HUES64 (cell line): Measurements from ENCODE around the gene FBXW11.

Experiments
- H3K27ac ChIP-seq: 2 replicates; pipeline ENCODE4 v1.7.0; 2013; ENCODE audit warnings: low read depth, low read length, inconsistent platforms
- H3K27me3 ChIP-seq: 2 replicates; pipeline ENCODE4 v1.6.1; 2013; ENCODE audit warnings: mild to moderate bottlenecking, low read length; ENCODE audit not compliant: insufficient read depth
- H3K36me3 ChIP-seq: 2 replicates; pipeline ENCODE4 v1.6.1; 2013; ENCODE audit warnings: mild to moderate bottlenecking, low read length; ENCODE audit not compliant: insufficient read depth
- H3K4me1 ChIP-seq: 2 replicates; pipeline ENCODE4 v1.6.1; 2013; ENCODE audit warnings: mild to moderate bottlenecking, low read length, moderate library complexity; ENCODE audit not compliant: insufficient read depth
- H3K4me3 ChIP-seq: 2 replicates; pipeline ENCODE4 v1.5.1; 2013; ENCODE audit warnings: mild to moderate bottlenecking, low read length, moderate library complexity
- H3K9ac ChIP-seq: 2 replicates; pipeline ENCODE4 v1.6.1; 2013; ENCODE audit warnings: mild to moderate bottlenecking, low read depth, low read length
- H3K9me3 ChIP-seq: 2 replicates; pipeline ENCODE4 v1.6.1; 2013; ENCODE audit warnings: low read depth, low read length; ENCODE audit not compliant: insufficient read depth
- WGBS: fragments of 150-250, 120-280 bp; methylation state at CpG from one replicate; pipeline ENCODE4 v1.1.7; 2013; ENCODE audit warnings: missing lambda C conversion rate; 5-methylcytosine and 5-hydroxymethylcytosine counted together

FBXW11 gene

GRCh38 chr5:172015346-172015745 is 8.9 kb upstream of the FBXW11 start:
- 88% methylated on average over 4 of the region's 4 CpGs for WGBS
- Histone ChIP-seq H3K4me1 (0 out of 2 replicates have a peak, but pooled peaks cover under 1% of the 10 kb centered on the region), H3K27me3 (no peaks in the 10 kb centered on the region), H3K4me3 (no peak overlapping the region), H3K9me3 (no peaks in the 10 kb centered on the region), H3K36me3 (no peaks in the 10 kb centered on the region), H3K27ac (no peak overlapping the region), H3K9ac (no peak overlapping the region)

DNA sequence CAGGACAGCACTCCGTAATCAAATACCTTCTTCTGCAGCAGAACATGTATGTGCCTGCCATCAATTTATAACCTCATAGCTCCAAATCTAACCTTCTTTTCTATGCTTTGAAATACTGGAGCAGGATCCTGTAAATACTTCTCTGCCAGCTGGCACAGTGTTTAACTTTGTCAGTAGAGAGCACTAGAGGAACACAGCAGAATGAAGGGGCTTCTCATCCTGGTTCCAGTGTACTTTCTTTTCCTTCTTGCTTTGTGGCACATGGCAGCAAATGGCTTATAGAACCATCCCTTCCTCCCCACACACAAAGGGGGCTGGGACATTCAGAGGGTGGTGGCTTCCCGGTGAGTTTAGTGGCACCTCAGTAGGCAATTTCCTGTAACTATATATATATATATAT is 3.8 kb upstream of the FBXW11 start:
- H3K4me1 ChIP-seq = peaks cover 26% of the 10 kb centered on the region
- no peaks in the 10 kb centered on the region for H3K36me3 ChIP-seq
- H3K27ac ChIP-seq = peak overlapping the region; percentile 52; the same call in 1 of the 2 replicates
- 90% methylated on average over 1 of the region's 2 CpGs for WGBS
- H3K9me3 ChIP-seq = no peaks in the 10 kb centered on the region
- H3K4me3 ChIP-seq = no peak overlapping the region
- no peak overlapping the region for H3K9ac ChIP-seq
- H3K27me3 ChIP-seq = no peaks in the 10 kb centered on the region

GRCh38 chr5:172009536-172010270 is 3.3 kb upstream of the FBXW11 start:
- Histone ChIP-seq H3K27ac (peak overlapping the region; percentile 88; the same call in 1 of the 2 replicates), H3K36me3 (no peaks in the 10 kb centered on the region), H3K4me3 (no peak overlapping the region; the same call in 1 of the 2 replicates), H3K9me3 (no peaks in the 10 kb centered on the region), H3K4me1 (peaks cover 30% of the 10 kb centered on the region), H3K27me3 (no peaks in the 10 kb centered on the region), H3K9ac (no peak overlapping the region)
- WGBS = 60% methylated on average over 5 of the region's 5 CpGs

DNA sequence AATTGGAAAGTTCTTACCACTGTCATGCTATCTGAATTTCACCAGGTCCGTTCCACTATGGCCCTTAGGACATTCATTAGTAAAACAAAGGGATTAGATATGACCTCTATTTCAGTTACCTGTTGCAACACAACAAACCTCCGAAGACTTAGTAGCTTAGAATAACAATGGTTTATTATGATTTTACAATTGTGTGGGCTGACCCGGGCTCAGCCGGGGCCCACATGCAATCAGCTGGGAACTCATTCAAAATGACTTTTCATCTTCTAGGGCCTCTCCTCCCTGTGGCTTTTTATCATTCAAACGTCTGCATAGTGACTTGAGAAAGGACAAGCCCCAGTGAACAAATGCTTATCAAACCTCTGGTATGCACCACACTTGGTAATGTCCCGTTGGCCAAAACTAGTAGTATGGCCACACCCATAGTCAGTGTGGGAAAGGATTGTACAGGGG is 2.3 kb upstream of the FBXW11 start:
- no peaks in the 10 kb centered on the region for H3K36me3 ChIP-seq
- H3K9ac ChIP-seq = no peak overlapping the region
- H3K4me1 ChIP-seq = peaks cover 40% of the 10 kb centered on the region
- 0% methylated on average over 5 of the region's 6 CpGs for WGBS
- peak overlapping the region; percentile 84 for H3K4me3 ChIP-seq
- H3K9me3 ChIP-seq = no peaks in the 10 kb centered on the region
- H3K27ac ChIP-seq = peak overlapping the region; percentile 98; the same call in 1 of the 2 replicates
- no peaks in the 10 kb centered on the region for H3K27me3 ChIP-seq

GRCh38 chr5:172008111-172008455 is 1.6 kb upstream of the FBXW11 start:
- Histone ChIP-seq H3K4me1 (peaks cover 46% of the 10 kb centered on the region), H3K27ac (peak overlapping the region; percentile 98; the same call in 1 of the 2 replicates), H3K9me3 (no peaks in the 10 kb centered on the region), H3K27me3 (no peaks in the 10 kb centered on the region), H3K4me3 (peak overlapping the region; percentile 84), H3K36me3 (no peaks in the 10 kb centered on the region), H3K9ac (peak overlapping the region; percentile 1; the same call in 1 of the 2 replicates)
- 33% methylated on average over 3 of the region's 3 CpGs for WGBS

GRCh38 chr5:172007175-172008110 is 1.0 kb upstream of the FBXW11 start:
- Histone ChIP-seq H3K27ac (peak overlapping the region; percentile 98), H3K36me3 (no peaks in the 10 kb centered on the region), H3K4me3 (peak overlapping the region; percentile 84), H3K9ac (peak overlapping the region; percentile 89), H3K4me1 (peaks cover 50% of the 10 kb centered on the region), H3K9me3 (no peaks in the 10 kb centered on the region), H3K27me3 (no peaks in the 10 kb centered on the region)
- WGBS = 29% methylated on average over 37 of the region's 37 CpGs

GRCh38 chr5:172005708-172006320 is 624 bp downstream of the FBXW11 start:
- no peaks in the 10 kb centered on the region for H3K9me3 ChIP-seq
- WGBS = under 1% methylated on average over 30 of the region's 34 CpGs
- no peaks in the 10 kb centered on the region for H3K36me3 ChIP-seq
- H3K27me3 ChIP-seq = no peaks in the 10 kb centered on the region
- H3K9ac ChIP-seq = peak overlapping the region; percentile 89
- peak overlapping the region; percentile 98 for H3K27ac ChIP-seq
- H3K4me3 ChIP-seq = peak overlapping the region; percentile 84
- H3K4me1 ChIP-seq = peaks cover 66% of the 10 kb centered on the region

- H3K4me1 ChIP-seq = peaks cover 70% of the 10 kb centered on the region
- H3K27ac ChIP-seq = no peak overlapping the region
- H3K9ac ChIP-seq = peak overlapping the region; percentile 89; the same call in 1 of the 2 replicates
- H3K36me3 ChIP-seq = no peaks in the 10 kb centered on the region
- H3K27me3 ChIP-seq = no peaks in the 10 kb centered on the region
- WGBS = 63% methylated on average over 3 of the region's 3 CpGs
- H3K9me3 ChIP-seq = no peaks in the 10 kb centered on the region
- H3K4me3 ChIP-seq = peak overlapping the region; percentile 84
These were observed 1.6 kb downstream of the FBXW11 start for GRCh38 chr5:172004824-172005237.

DNA sequence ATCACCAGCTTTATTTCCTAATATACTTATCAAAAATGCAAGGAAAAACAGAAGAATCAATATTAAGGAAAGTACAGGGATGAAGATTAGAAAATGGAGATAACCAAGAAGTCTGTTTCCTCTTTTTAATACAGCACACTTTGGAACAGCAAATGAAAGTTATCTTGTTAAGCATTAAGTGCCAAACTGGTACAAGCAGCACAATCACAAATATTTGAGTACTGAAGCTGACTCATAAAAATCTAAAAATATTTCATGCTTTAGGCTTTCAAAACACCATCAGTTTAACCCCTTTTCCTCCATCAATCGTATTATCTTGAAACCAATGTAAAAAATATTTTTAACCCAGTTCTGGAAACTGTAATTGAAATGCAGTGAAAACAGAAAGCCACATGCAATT is 2.7 kb downstream of the FBXW11 start:
- no peak overlapping the region for H3K27ac ChIP-seq
- H3K4me1 ChIP-seq = peaks cover 71% of the 10 kb centered on the region
- H3K4me3 ChIP-seq = no peak overlapping the region
- no peaks in the 10 kb centered on the region for H3K27me3 ChIP-seq
- H3K9me3 ChIP-seq = no peaks in the 10 kb centered on the region
- H3K36me3 ChIP-seq = no peaks in the 10 kb centered on the region
- 100% methylated on average over 1 of the region's 1 CpG for WGBS
- H3K9ac ChIP-seq = no peak overlapping the region

DNA sequence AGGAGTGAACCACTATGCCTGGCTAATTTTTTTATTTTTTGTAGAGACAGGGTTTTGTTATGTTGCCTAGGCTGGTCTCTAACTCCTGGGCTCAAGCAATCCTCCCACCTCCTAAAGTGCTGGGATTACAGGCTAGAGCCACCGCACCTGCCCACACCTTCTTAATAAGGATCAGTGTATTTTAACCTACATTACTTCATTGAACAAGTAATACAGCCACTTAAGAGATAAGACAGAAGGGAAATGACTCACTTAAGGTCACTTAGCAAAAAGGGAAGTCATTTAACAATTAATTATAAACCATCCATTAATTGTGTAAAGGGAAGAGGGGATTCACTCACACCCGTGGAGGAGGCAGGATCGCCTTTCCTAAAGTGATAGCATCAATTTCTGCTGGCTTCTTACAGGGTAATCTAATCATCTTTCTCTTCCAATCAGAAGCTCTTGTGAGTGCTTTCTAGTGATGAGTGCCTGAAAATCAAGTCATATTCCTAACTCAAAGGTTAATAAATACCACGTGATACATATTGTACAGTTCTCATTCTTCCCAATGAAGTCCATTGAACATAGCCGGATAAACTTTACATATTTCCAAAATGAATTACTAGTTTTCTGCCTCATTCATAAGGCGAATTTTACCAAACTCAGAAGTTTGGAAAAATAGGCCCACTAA is 3.5 kb downstream of the FBXW11 start:
- Histone ChIP-seq H3K4me1 (peaks cover 73% of the 10 kb centered on the region), H3K36me3 (no peaks in the 10 kb centered on the region), H3K9me3 (no peaks in the 10 kb centered on the region), H3K4me3 (0 out of 2 replicates have a peak overlapping the region, but pooled peaks have one; percentile 4), H3K27me3 (no peaks in the 10 kb centered on the region), H3K9ac (no peak overlapping the region), H3K27ac (no peak overlapping the region)
- WGBS = 89% methylated on average over 6 of the region's 6 CpGs
